Pancreas (tissue), 10 donors: ENCODE data around the gene TRMT112. TPM values are rescaled to one million over a fixed set of nuclear protein-coding genes. Genes with fewer than 3 reads are reported as not detected.

Source experiments
- ATAC-seq, 4 donors: fragments of 200-7000 bp; cut with Tn5 transposase; one replicate each; pipeline versions ENCODE4 v1.8.0 to v1.9.1; 2020; ENCODE audit warnings: mild to moderate bottlenecking in 4 of 4, moderate library complexity in 4 of 4
- DNase-seq, 6 donors: peaks; one replicate each; pipeline ENCODE4 v3.0.0-alpha.2; 2020
- FAIRE-seq: peaks from 2 replicates; lab custom pipeline; 2012; peaks lifted over from hg19 to GRCh38; lab: Jason Lieb, UNC
- H3K27ac ChIP-seq, 4 donors: fragments of 200-600 bp; sonication (generic); 1 replicate in 3 of 4; 2 replicates in 1 of 4; pipeline versions ENCODE4 v1.5.0 to v1.8.0; 2020
- H3K27me3 ChIP-seq, 4 donors: fragments of 200-600 bp; one replicate each; pipeline ENCODE4 v1.8.0; 2021
- H3K36me3 ChIP-seq, 3 donors: fragments of 200-600 bp; sonication (generic) in 1 of 3; one replicate each; pipeline versions ENCODE4 v1.5.0 to v1.8.0; 2020 to 2021
- H3K4me1 ChIP-seq, 3 donors: fragments of 200-600 bp; one replicate each; pipeline ENCODE4 v1.8.0; 2021
- H3K4me3 ChIP-seq, 4 donors: fragments of 200-600 bp; sonication (generic) in 2 of 4; one replicate each; pipeline versions ENCODE4 v1.5.0 to v1.8.0; 2020 to 2021
- H3K9me3 ChIP-seq, 4 donors: fragments of 200-600 bp; one replicate each; pipeline ENCODE4 v1.8.0; 2021
- CTCF ChIP-seq, 4 donors: fragments of 200-600 bp; sonication (generic) in 3 of 4; IDR thresholded peaks; one replicate each; pipeline versions ENCODE4 v1.5.0 to v1.8.0; 2021; ENCODE audit warnings: antibody characterized with exemption in 4 of 4
- WGBS, 2 donors: extraction: QIAGEN DNeasy Blood & Tissue Kit; methylation state at CpG; one replicate each; pipeline ENCODE4 v1.1.7; 2013; 5-methylcytosine and 5-hydroxymethylcytosine counted together
- intact Hi-C, 3 donors: fragments of 100-400 bp; cut with DNase I; formaldehyde crosslinking; loops; one replicate each; pipeline versions ENCODE4 v1.11.1 to v1.14.2; 2022
- polyA plus RNA-seq, 2 donors: library from polyadenylated mRNA; stranded (reverse); fragments of 200-250 nt; gene quantifications; one replicate each; pipeline ENCODE4 v1.2.3, GENCODE V29; 2013
- total RNA-seq, 6 donors: library from RNA; stranded (reverse); fragmentation: NEBNext Ultra II Directional in 4 of 6; extraction: Animal tissue kit (Norgen Biotek cat#: 25700) in 4 of 6; gene quantifications; one replicate each; pipeline versions ENCODE4 v1.2.1 to v1.2.4, GENCODE V29; 2021 to 2023
- donor health status: healthy with polysubstance abuse.
- donor health status: DM: no; HTN: no; CAD: no; lungs with moderate emphysema.
- donor health status: DM: no; HTN: no; CAD: no.
- donor health status: control.
- donor health status: control.
- donor health status: Bipolar disorder and iron deficiency.
- donor health status: DM: yes; HTN: yes; CAD: no.
- donor health status: DM: no; HTN: no; CAD: no.
- donor health status: DM: no; HTN: no; CAD: no.
- donor health status: DM: yes; HTN: yes; CAD: no.

Gene TRMT112
- total and polyA plus RNA-seq, 8 donors = 53.3 to 157 (median 73.5) TPM

GRCh38 chr11:64305691-64306562 lies 11.4 kb downstream of the TRMT112 start:
- H3K27ac ChIP-seq = peak overlapping the region; percentile 75 to 90 (median 86)
- ATAC-seq = peak; percentile 27 to 51 (median 40)
- WGBS, 2 donors = 0 to 1% methylated on average over 61 to 71 of the region's 71 CpGs
- no peaks in the 10 kb centered on the region for H3K27me3 ChIP-seq
- FAIRE-seq = no peak
- H3K9me3 ChIP-seq = no peaks in the 10 kb centered on the region
- TF ChIP-seq CTCF (IDR thresholded peaks at IDR 0.05) = no peak
- H3K4me3 ChIP-seq = peak overlapping the region; percentile 46 to 71 (median 63)
- intact Hi-C loops = no loop called here
- H3K36me3 ChIP-seq = no peaks in the 10 kb centered on the region
- peaks cover 5 to 10% (median 8%) of the 10 kb centered on the region in 3 donors for H3K4me1 ChIP-seq
- peak; percentile 85 to 94 (median 86) for DNase-seq

- FAIRE-seq (no peak), ATAC-seq (peak; percentile 82 to 91 (median 86)), DNase-seq (peak; percentile 99 to 100 (median 100))
- peak within 1 kb of the TSS; percentile 86 to 95 (median 90) for H3K27ac ChIP-seq
- peaks cover 8 to 18% (median 15%) of the 10 kb centered on the region in 3 donors for H3K4me1 ChIP-seq
- peaks cover 0 to under 1% (median 0%) of the 10 kb centered on the region in 4 donors for H3K27me3 ChIP-seq
- peak within 1 kb of the TSS; percentile 46 to 71 (median 63) for H3K4me3 ChIP-seq
- intact Hi-C loops = no loop called here
- WGBS, 2 donors = 0% methylated on average over 68 to 81 of the region's 81 CpGs
- no peak for TF ChIP-seq CTCF (IDR thresholded peaks at IDR 0.05)
- H3K36me3 ChIP-seq = no peaks in the 10 kb centered on the region
- H3K9me3 ChIP-seq = no peaks in the 10 kb centered on the region
Observed at GRCh38 chr11:64305075-64305690, 12.2 kb downstream of the TRMT112 start, which contains the start of gene ESRRA. TSS of gene ESRRA (plus strand) at chr11:64305524. CDS start at chr11:64307180, 1,656 bp downstream.

- FAIRE-seq (no peak), ATAC-seq (peak; percentile 47 to 65 (median 55)), DNase-seq (peak; percentile 87 to 98 (median 94))
- H3K27ac ChIP-seq = peak overlapping the region; percentile 82 to 95 (median 89)
- intact Hi-C loops = no loop called here
- no peaks in the 10 kb centered on the region for H3K36me3 ChIP-seq
- H3K4me1 ChIP-seq = peaks cover 14 to 25% (median 19%) of the 10 kb centered on the region in 3 donors
- WGBS, 2 donors = 1% methylated on average over 46 of the region's 46 CpGs
- peak overlapping the region; percentile 23 to 71 (median 46) for H3K4me3 ChIP-seq
- H3K9me3 ChIP-seq = no peaks in the 10 kb centered on the region
- H3K27me3 ChIP-seq = peaks cover 0 to 8% (median 0%) of the 10 kb centered on the region in 4 donors
- TF ChIP-seq CTCF (IDR thresholded peaks at IDR 0.05) = peak; percentile 72 to 85 (median 80)
Observed at GRCh38 chr11:64304316-64305072, 12.9 kb downstream of the TRMT112 start.

- 49 to 53% methylated on average over 5 of the region's 5 CpGs for WGBS, 2 donors
- H3K9me3 ChIP-seq = no peaks in the 10 kb centered on the region
- FAIRE-seq (no peak), DNase-seq (peak in 1 of 6 donors; percentile 34), ATAC-seq (no peak)
- H3K4me3 ChIP-seq = peak overlapping the region in 1 of 4 donors; percentile 69
- H3K4me1 ChIP-seq = peaks cover 16 to 30% (median 19%) of the 10 kb centered on the region in 3 donors
- intact Hi-C loops = no loop called here
- TF ChIP-seq CTCF (IDR thresholded peaks at IDR 0.05) = no peak
- no peaks in the 10 kb centered on the region for H3K36me3 ChIP-seq
- H3K27me3 ChIP-seq = peaks cover 0 to 8% (median under 1%) of the 10 kb centered on the region in 4 donors
- peak overlapping the region in 3 of 4 donors; percentile 82 to 95 (median 92) for H3K27ac ChIP-seq
Observed at GRCh38 chr11:64304032-64304315, 13.4 kb downstream of the TRMT112 start.
